Activated T-cell treated with anti-CD3 and anti-CD28 coated beads for 4 hours (primary cell): ENCODE data around the gene MRPS34.

ENCODE experiments used
- DNase-seq: peaks from one replicate; pipeline ENCODE4 v3.0.0-alpha.2; 2020

MRPS34 gene

GRCh38 chr16:1768767-1769401 is 4.0 kb downstream of the MRPS34 start:
- DNase-seq, result no peak

GRCh38 chr16:1768061-1768766 is 4.7 kb downstream of the MRPS34 start:
- DNase-seq, result no peak

- DNase-seq, result no peak
Measured at GRCh38 chr16:1767116-1767994, 5.6 kb downstream of the MRPS34 start.

GRCh38 chr16:1766701-1767100 is 6.2 kb downstream of the MRPS34 start:
- DNase-seq, result no peak

DNA sequence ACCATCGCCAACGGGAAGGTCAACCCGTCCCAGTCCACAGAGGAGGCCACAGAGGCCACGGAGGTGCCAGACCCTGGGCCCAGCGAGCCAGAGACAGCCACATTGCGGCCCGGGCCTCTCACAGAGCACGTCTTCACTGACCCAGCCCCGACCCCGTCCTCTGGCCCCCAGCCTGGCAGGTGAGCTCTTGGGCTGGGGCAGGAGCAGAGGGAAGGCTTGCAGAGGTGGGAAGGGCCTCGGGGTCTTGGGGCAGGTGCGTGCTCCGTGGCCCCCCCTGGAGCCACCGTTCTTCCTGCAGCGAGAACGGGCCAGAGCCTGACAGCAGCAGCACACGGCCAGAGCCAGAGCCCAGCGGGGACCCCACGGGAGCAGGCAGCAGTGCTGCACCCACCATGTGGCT is 6.7 kb downstream of the MRPS34 start:
- DNase-seq, result no peak

- no peak for DNase-seq
Measured at GRCh38 chr16:1765826-1766225, 7.1 kb downstream of the MRPS34 start.

DNA sequence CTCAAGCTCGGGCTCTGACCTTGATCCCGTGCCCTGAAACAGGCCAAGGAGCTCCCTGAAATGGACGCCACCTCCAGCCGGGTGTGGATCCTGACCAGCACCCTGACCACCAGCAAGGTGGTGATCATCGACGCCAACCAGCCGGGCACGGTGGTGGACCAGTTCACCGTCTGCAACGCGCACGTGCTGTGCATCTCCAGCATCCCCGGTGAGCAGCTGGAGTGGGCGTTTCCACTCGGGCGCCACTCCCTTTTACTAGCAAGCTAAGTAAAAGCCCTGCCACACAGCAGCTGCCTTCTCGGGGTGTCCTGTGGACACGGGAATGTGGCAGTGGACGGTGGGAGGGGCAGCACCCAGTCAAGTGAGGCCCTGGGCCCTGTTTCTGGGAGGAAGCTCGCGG is 8.0 kb downstream of the MRPS34 start:
- no peak for DNase-seq

GRCh38 chr16:1763521-1764511 is 9.1 kb downstream of the MRPS34 start:
- no peak for DNase-seq

DNA sequence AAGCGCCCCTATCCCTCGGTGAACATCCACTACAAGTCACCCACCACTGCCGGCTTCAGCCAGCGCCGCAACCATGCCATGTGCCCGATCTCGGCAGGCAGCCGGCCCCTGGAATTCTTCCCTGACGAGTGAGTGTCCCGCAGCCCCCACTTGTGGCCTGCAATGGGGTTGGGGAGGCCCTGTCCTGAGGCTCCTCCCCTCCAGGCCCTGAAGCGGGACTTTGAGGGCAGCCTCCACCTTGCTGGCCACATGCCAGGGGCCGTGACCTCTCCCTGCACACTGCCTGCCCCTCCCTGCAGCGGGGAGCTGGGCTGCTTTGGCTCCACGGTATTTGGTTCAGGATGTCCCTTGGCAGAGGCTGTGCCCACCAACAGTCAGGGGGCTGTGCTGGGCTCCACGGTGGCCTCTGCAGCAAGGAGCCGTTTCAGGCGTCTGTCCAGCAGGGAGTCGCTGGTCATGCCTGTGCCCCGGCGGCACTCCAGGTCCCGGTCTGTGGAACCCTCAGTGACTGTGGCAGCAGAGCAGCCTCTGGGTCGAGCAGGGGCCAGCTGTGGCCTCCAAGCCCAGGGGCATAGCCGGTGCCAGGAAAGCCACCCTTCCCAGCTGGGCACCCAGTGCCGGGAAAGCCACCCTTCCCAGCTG is 9.9 kb downstream of the MRPS34 start:
- DNase-seq, result no peak

DNA sequence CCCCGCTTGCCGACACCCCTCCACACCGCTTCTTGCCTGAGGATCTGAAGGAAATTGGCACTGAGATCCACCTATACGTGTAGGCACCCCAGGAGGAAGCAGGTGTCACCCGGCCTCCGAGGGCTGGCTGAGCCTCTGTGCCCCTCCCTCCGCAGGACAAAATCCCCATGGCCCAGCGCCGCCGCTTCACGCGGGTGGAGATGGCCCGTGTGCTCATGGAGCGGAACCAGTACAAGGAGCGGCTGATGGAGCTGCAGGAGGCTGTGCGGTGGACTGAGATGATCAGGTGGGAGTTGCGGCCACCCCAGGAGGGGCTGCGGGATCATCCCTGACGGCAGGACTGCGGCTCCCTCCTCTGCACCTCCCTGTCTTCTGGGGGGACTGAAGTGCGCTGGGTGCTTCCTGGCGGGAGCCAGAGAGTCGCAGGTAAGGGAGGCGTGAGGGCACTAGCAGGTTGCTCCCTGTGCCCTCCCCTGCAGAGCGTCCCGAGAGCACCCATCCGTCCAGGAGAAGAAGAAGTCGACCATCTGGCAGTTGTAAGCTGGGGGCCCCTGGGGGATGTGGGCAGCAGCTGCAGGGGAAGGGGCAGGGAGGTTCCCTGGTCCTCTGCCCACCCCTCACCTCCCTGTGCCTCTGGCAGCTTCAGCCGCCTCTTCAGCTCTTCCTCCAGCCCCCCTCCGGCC is 10.6 kb downstream of the MRPS34 start:
- DNase-seq, result no peak

DNA sequence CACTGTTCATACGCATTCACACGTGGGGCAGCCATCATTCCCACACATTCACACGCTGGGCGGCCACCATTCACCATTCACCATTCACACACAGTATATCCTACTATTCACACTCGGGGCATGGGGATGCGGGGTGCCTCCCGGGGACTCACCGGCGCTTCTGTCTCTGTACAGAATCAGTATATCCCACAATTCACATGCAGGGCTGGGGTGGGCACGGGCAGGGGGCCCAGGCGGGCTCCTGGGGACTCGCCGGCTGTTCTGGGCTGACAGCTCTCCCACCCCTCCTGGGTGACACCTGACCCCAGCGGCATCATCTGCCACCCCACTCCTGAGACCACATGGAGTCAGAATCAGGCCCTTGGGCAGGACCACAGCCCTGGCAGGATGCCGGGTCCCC is 11.2 kb downstream of the MRPS34 start:
- no peak for DNase-seq

DNA sequence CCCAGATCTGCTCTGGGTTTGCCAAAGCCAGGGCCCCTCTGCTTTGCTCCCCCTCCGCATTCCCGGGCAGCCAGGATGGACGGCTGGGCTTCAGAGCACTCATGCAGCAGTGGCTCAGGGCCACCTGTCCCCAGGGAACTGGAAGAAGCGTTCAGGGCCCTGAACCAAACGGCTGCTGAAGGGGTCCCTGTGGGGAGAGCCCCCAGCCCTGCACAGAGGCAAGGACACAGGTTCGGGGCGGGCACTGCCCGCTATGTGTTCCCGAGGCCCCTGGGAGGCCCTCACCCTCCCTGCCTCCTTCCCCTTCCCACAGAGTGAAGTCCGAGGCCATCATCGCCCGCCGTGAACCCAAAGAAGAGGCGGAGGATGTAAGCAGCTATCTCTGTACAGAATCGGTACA is 12.0 kb downstream of the MRPS34 start:
- no peak for DNase-seq

GRCh38 chr16:1759511-1759910 is 13.4 kb downstream of the MRPS34 start:
- no peak for DNase-seq

DNA sequence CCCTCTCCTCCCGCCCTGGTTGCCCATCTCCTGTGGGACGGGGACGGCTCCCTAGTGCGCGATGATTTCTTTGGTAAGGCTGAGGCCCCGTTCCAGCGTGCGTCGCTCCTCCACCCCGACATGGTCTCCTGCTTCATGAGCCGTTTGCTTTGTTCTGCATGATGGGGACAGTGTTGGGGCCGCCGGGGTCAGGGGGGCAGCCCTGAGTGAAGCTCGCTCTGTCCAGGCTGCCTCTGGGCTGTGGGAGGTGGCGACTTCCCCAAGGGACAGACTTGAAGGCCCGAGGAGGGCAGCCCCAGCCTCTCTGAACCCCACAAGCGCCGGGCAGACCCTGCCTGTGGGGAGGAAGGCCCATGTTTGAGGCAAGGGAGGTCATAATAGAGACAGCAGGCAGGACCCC is 14.0 kb downstream of the MRPS34 start:
- no peak for DNase-seq

DNA sequence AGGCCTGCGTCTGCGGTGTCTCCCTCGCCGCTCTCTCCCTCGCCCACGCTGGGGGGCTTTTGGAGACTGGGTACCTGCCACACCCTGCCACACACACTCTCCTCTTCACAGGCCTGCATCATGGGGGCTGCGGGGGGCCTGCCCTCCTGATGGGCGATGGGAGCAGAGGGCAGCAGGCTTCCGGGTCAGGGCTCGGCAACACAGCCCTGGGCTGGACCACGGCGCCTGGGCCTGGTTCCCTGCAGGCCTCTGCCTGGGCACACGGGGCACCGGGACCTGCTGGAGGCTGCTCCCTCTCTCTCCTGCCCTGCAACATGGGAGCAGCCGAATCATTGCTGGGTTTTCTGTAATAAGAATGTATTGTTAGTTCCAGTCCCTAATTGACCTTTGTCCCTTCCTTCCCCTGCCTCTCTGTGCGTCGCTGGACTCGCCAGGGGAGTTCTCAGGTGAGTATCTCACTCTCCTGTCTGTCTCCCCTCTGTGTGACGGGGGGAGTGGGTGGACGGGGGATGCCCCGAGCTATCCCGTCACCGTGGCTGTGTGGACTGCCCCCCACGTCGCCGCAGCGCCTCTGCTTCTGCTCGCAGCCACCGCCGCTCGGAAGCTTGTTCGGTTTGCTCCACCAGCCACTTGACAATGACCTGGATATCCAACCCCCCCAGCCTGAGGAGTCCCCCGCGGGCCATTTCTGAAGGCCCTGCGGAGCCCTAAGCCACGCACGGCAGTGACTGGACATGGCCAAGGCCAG is 15.0 kb downstream of the MRPS34 start:
- DNase-seq, result no peak

DNA sequence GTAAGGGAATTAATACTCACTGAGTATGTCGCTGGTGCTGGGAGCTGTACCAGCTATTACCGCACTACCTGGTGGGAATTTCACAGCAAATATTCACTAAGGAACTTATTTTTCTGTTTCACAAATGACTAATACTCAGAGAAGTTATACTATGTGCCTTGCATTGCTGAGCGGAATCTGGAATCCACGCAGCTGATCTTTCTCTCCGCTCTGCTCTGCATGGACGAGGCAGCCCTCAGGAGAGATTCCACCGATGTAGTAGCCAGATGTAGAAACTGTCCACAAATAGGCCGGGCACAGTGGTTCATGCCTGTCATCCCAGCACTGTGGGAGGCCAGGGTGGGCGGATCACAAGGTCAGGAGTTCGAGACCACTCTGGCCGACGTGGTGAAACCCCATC is 18.7 kb downstream of the MRPS34 start:
- DNase-seq, result no peak

DNA sequence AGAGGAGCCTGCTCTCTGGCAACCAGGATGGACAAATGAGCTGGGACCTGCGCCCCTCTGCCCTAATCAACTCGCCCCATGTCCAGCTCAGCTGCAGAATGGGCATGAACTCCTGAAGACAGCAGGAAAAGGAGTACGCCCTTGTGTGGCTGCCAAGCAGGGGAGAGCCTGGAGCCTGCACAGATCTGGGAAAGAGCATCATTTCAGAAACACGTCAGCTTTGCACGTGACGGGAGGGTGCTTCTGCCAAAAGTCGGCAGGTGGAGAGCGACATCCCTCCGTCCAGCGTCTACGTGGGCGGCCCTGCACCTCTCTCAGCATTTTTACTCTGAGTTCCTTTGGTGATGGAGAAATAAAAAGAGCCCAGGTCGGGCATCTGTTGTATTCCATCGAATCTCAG is 20.1 kb downstream of the MRPS34 start:
- DNase-seq, result no peak

- DNase-seq, result no peak
Measured at GRCh38 chr16:1751946-1752345, 21.0 kb downstream of the MRPS34 start.

GRCh38 chr16:1749152-1750117 is 23.5 kb downstream of the MRPS34 start:
- no peak for DNase-seq

DNA sequence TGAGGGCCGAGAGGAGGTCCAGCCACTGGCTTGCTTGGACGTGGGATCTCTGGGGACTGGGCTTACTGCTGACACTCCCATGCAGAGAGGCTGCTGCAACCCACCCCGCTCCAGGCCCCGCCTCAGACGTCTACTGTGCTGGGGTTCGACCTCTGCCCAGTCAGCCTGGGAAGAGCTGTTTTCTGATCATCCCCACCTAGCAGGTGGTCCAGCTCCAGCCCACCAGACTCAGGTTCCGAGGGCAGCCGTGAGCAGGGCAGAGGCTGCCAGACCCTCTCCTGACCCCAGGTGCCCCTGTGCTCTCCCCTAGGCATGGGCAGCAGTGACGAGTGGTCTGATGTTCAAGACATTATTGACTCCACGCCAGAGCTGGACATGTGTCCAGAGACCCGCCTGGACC is 25.0 kb downstream of the MRPS34 start:
- no peak for DNase-seq
